Measurements from ENCODE around the gene SURF1.

The SURF1 gene

DNA sequence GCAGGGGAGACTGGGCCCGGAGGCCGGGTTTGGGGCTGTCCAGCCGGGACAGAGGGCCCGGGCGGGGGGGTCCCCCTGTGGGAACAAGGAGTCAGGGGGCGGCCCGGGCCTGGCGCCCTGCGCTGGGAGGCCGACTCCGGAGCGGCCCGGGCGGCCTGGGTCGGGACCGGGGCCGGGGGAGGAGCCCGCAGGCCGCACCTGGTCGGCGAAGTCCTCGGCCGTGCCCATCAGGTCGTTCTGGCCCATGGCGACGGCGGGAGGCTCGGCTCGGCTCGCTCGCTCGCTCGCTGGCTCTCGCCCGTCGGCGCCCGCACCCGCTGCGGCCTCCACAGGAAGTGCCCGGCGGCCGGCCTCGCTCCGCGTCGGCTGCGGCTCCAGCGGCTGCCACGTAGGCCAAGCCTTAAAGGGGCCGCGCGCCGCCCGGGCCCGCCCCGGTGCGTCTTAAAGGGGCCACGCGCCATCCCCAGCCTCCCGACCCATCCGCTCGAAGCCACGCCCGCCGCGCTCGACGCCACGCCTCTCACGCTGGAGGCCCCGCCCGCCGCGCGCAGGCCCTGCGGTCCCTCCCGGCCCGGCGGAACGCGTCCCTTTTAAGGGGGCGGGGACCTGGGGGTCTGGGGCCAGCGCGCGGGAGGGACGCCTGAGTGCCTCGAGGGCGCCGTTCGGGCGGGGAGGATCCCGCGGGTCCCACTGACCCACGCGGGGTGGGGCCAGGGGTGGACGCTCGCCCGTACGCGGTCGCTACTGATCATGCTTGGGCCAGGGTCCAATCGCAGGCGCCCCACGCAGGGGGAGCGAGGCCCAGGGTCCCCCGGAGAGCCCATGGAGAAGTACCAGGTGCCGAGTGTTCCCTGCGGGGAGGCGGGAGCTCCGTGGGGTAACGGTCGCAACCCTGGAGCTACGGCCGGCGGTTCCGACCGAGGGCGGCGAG, 19.7 kb upstream of the SURF1 start, which contains the start of the genes STKLD1 and SURF4:
TSS of gene STKLD1 (plus strand) at position 643 of the 931 bp plus-strand sequence. CDS start at position 751, 108 bp downstream.
TSS of gene SURF4 (minus strand) at position 337 of the 931 bp plus-strand sequence. CDS start at position 246, 91 bp downstream.
- no peak for TF ChIP-seq CTCF (IDR thresholded peaks at IDR 0.05; ENCODE audit: low read depth, low read length)
- DNase-seq (ENCODE audit: extremely low read depth, low read depth), result peak; percentile 91

GRCh38 chr9:133375116-133375723, 18.9 kb upstream of the SURF1 start:
- DNase-seq (ENCODE audit: extremely low read depth, low read depth), result no peak

DNA sequence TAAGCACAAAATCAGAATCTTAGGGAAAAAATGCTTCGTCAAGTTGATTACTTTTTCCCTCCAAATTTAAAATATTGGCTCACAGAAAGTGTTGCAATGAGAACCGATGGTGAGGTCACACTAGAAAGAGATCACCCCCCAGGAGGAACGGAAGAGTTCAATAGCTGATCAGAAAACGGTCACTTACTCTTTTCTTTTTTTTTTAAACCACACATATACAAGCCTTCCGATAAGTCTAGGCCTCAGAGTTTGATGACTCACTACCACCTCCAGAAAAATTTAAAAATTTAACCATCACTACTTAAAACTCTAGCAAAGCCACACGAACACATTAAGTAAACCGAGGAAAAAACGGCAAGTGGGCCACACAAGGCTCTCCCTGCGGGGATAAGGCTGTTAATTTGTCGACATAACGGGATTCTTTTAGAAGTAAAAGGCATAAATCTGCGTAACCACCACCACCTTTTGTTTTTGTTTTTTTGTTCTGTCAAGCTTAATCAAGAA, 18.4 kb upstream of the SURF1 start:
- DNase-seq (ENCODE audit: extremely low read depth, low read depth), result no peak
- TF ChIP-seq CTCF (IDR thresholded peaks at IDR 0.05; ENCODE audit: low read depth, low read length), result no peak

More at GRCh38 chr9:133375116-133375723, 18.9 kb upstream of the SURF1 start:
- TF ChIP-seq CTCF (IDR thresholded peaks at IDR 0.05; ENCODE audit: low read depth, low read length), result no peak

DNA sequence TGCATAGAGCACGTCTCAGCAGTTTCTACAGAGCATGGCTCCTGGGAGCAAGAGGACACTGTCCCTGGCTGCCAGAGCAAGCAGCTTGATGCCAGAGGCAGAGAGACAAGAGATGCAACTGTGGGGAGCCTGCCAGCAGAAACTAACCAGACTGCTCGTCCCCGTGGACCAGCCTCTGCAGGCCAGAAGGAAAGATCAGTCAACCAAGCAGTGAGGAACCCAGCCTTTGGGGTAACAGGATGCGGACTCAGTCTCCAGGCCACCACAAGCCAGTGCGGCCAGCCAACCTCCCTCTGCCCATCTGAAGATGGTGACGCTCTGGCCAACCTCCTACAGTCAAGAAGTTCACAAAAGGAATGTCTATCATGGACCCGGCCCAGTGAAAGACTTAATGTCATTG, 15.9 kb upstream of the SURF1 start:
- DNase-seq (ENCODE audit: extremely low read depth, low read depth), result no peak
- no peak for TF ChIP-seq CTCF (IDR thresholded peaks at IDR 0.05; ENCODE audit: low read depth, low read length)

DNA sequence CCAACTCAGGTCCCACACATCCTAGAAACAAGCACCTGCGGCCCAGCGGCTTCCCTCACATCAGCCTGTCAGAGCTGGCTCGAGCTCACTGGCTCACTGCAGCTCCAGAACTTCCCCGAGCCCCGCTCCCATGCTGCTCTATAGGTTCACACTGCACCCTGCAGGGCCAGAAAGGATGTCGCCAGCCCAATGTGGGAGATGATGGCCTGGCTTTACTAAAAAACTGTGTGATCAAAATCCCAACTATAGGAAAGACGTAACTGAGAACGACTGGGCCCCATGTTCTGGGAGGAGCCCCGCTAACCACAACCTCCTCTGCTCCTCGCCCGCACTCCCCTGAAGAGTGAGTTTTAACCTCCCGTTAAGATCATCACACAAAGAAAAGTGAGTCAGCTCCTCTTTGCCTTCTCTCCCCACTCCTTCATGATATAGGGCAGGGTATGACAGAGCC, 15.0 kb upstream of the SURF1 start:
- no peak for DNase-seq (ENCODE audit: extremely low read depth, low read depth)
- no peak for TF ChIP-seq CTCF (IDR thresholded peaks at IDR 0.05; ENCODE audit: low read depth, low read length)

DNA sequence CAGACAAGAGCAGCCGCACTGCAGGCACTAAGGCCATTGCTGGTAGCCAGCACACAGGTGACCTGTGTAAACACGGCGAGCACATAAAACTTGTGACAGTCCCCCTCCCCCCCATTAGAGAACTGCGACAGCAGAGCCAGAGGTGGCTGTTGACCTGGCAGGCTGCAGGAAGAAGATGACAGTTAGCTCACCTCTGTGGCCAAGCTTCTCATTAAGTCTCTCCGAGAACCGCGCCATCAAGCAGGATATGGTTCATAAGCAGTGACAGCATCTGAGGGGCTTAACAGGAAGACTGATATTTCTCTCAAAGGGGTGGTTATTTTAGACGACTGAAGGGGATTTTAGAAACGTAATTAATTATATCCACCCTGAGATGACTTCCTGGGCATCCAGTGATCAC, 14.4 kb upstream of the SURF1 start:
- no peak for DNase-seq (ENCODE audit: extremely low read depth, low read depth)
- TF ChIP-seq CTCF (IDR thresholded peaks at IDR 0.05; ENCODE audit: low read depth, low read length), result no peak

- no peak for TF ChIP-seq CTCF (IDR thresholded peaks at IDR 0.05; ENCODE audit: low read depth, low read length)
- no peak for DNase-seq (ENCODE audit: extremely low read depth, low read depth)
Observed at GRCh38 chr9:133369933-133370332, 13.6 kb upstream of the SURF1 start.
